ENCODE data around the gene ARNT2. TPM values are rescaled to one million over a fixed set of nuclear protein-coding genes. Genes with fewer than 3 reads are reported as not detected.

The ARNT2 gene
- total and polyA plus RNA-seq, 3 donors from 2014 or later, result 34.3 to 58.7 (median 50.2) TPM

- intact Hi-C loops (cut with DNase I; ENCODE audit: low total_unique reads), result no loop called here
- Histone ChIP-seq H3K4me3 (no peak overlapping the region), H3K27ac (no peak overlapping the region), H3K27me3 (no peaks in the 10 kb centered on the region), H3K9me3 (no peaks in the 10 kb centered on the region), H3K4me1 (peaks cover 8% of the 10 kb centered on the region), H3K36me3 (ENCODE audit: low read depth, missing control alignments) (no peaks in the 10 kb centered on the region)
- 37 to 41% methylated on average over 13 to 14 of the region's 14 CpGs for WGBS, 2 donors
- TF ChIP-seq CTCF (IDR thresholded peaks at IDR 0.05) (no peak), POLR2A (IDR thresholded peaks at IDR 0.05) (no peak)
- DNase-seq, result peak; percentile 82
Measured at GRCh38 chr15:80615783-80616391, 211.7 kb downstream of the ARNT2 start.

- WGBS, 2 donors, result 79 to 81% methylated on average over 7 of the region's 7 CpGs
- intact Hi-C loops (cut with DNase I; ENCODE audit: low total_unique reads), result no loop called here
- no peaks in the 10 kb centered on the region for H3K36me3 ChIP-seq (ENCODE audit: low read depth, missing control alignments)
- no peak overlapping the region for H3K27ac ChIP-seq
- H3K4me1 ChIP-seq, result peaks cover 8% of the 10 kb centered on the region
- no peak for TF ChIP-seq POLR2A (IDR thresholded peaks at IDR 0.05)
- TF ChIP-seq CTCF (IDR thresholded peaks at IDR 0.05), result no peak
- H3K9me3 ChIP-seq, result no peaks in the 10 kb centered on the region
- H3K4me3 ChIP-seq, result no peak overlapping the region
- no peak for DNase-seq
- no peaks in the 10 kb centered on the region for H3K27me3 ChIP-seq
Measured at GRCh38 chr15:80618685-80619400, 214.7 kb downstream of the ARNT2 start.

GRCh38 chr15:80619680-80620079 is 215.5 kb downstream of the ARNT2 start:
- intact Hi-C loops (cut with DNase I; ENCODE audit: low total_unique reads), result no loop called here
- H3K4me3 ChIP-seq, result no peak overlapping the region
- no peak overlapping the region for H3K27ac ChIP-seq
- WGBS, 2 donors, result 50 to 64% methylated on average over 1 of the region's 1 CpG
- no peaks in the 10 kb centered on the region for H3K9me3 ChIP-seq
- no peak for TF ChIP-seq POLR2A (IDR thresholded peaks at IDR 0.05)
- no peak for TF ChIP-seq CTCF (IDR thresholded peaks at IDR 0.05)
- H3K27me3 ChIP-seq, result no peaks in the 10 kb centered on the region
- DNase-seq, result no peak
- peaks cover 8% of the 10 kb centered on the region for H3K4me1 ChIP-seq
- no peaks in the 10 kb centered on the region for H3K36me3 ChIP-seq (ENCODE audit: low read depth, missing control alignments)

- Histone ChIP-seq H3K27ac (no peak overlapping the region), H3K9me3 (no peaks in the 10 kb centered on the region), H3K36me3 (ENCODE audit: low read depth, missing control alignments) (no peaks in the 10 kb centered on the region), H3K4me1 (peaks cover 8% of the 10 kb centered on the region), H3K27me3 (no peaks in the 10 kb centered on the region), H3K4me3 (no peak overlapping the region)
- no peak for TF ChIP-seq CTCF (IDR thresholded peaks at IDR 0.05)
- TF ChIP-seq POLR2A (IDR thresholded peaks at IDR 0.05), result no peak
- 91 to 96% methylated on average over 3 of the region's 3 CpGs for WGBS, 2 donors
- intact Hi-C loops (cut with DNase I; ENCODE audit: low total_unique reads), result no loop called here
- no peak for DNase-seq
Measured at GRCh38 chr15:80620141-80620540, 216.0 kb downstream of the ARNT2 start.

All from testis (tissue), 3 donors.